H1 (cell line): ENCODE results near the gene ASAP2.

Experiments
- EGR1 ChIP-seq: IDR thresholded peaks from 2 replicates; pipeline ENCODE4 v1.6.1; 2011; ENCODE audit warnings: low read depth, low read length, borderline replicate concordance
- HDAC2 ChIP-seq, 2 experiments: fragments of 300-600 bp in 1 of 2; sonication (generic) in 1 of 2; IDR thresholded peaks; 2 replicates each; pipeline ENCODE4 v1.6.1; 2011 to 2012; ENCODE audit warnings: low read depth in 2 of 2, low read length in 2 of 2, mild to moderate bottlenecking in 2 of 2, moderate library complexity in 2 of 2, borderline replicate concordance in 1 of 2, inconsistent platforms in 1 of 2
- POLR2A ChIP-seq, 2 experiments: IDR thresholded peaks; 1 replicate in 1 of 2; 2 replicates in 1 of 2; pipeline ENCODE4 v1.6.1; 2011; ENCODE audit warnings: low read depth in 2 of 2, low read length in 2 of 2, mild to moderate bottlenecking in 2 of 2; ENCODE audit errors: control extremely low read depth in 1 of 2
- SIN3A ChIP-seq, 2 experiments: IDR thresholded peaks in 1 of 2; conservative IDR thresholded peaks in 1 of 2; 2 replicates each; pipeline ENCODE4 v1.6.1; 2011 to 2012; ENCODE audit warnings: low read length in 2 of 2, improper control_type of control experiment in 1 of 2, low read depth in 1 of 2, mild to moderate bottlenecking in 1 of 2
- SP1 ChIP-seq: IDR thresholded peaks from 2 replicates; pipeline ENCODE4 v1.6.1; 2011; ENCODE audit warnings: low read depth, low read length
- YY1 ChIP-seq: IDR thresholded peaks from 2 replicates; pipeline ENCODE4 v1.6.1; 2011; ENCODE audit warnings: low read depth, mild to moderate bottlenecking, low read length
- TF ChIP-seq, protein P1 (sequence below), 3 experiments: IDR thresholded peaks; 1 replicate in 2 of 3; 2 replicates in 1 of 3; pipeline versions ENCODE4 v1.5.1 to v1.6.1; 2011; ENCODE audit warnings: low read length in 3 of 3, mild to moderate bottlenecking in 3 of 3, inconsistent platforms in 2 of 3, low read depth in 1 of 3, moderate library complexity in 1 of 3; ENCODE audit not compliant: insufficient read depth in 1 of 3; ENCODE audit errors: control extremely low read depth in 1 of 3

DNA sequence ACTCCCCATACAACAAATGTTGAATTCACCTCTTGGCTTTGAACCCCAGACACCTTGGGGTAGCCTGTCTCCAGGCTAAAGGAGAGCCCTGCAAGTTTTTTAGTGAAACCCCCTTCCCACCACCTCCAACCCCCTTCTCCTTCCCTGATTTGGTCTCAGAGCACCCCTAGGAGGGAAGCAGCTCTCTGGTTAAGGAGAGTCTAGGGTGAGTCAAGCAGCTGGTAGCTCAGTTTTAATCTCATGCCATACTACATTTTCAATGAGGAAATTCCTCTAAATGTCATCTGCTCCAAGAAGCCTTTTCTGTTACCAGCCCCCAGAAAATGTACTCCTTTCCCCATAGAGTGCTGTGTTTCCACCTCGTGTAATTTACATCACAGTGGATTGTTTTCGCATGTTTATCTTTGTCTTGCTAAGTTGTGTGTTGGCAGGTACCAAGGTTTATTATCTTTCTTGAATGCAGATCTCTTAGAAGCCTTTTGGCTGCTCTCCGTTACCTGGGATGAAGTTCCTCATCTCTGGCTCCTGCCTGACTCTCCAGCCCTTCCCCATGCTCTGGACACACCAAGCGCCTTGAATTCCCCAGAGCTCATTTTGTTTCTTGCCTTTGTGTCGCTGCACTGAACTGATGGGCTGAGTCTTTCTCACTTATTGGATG lies 82.2 kb downstream of the ASAP2 start:
- TF ChIP-seq, protein P1, sequence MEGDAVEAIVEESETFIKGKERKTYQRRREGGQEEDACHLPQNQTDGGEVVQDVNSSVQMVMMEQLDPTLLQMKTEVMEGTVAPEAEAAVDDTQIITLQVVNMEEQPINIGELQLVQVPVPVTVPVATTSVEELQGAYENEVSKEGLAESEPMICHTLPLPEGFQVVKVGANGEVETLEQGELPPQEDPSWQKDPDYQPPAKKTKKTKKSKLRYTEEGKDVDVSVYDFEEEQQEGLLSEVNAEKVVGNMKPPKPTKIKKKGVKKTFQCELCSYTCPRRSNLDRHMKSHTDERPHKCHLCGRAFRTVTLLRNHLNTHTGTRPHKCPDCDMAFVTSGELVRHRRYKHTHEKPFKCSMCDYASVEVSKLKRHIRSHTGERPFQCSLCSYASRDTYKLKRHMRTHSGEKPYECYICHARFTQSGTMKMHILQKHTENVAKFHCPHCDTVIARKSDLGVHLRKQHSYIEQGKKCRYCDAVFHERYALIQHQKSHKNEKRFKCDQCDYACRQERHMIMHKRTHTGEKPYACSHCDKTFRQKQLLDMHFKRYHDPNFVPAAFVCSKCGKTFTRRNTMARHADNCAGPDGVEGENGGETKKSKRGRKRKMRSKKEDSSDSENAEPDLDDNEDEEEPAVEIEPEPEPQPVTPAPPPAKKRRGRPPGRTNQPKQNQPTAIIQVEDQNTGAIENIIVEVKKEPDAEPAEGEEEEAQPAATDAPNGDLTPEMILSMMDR (IDR thresholded peaks at IDR 0.05; ENCODE audit: control extremely low read depth in 1 of 3, insufficient read depth in 1 of 3, low read depth in 1 of 3, low read length in 3 of 3), result no peak
- no peak for TF ChIP-seq SIN3A (conservative IDR thresholded peaks at IDR 0.05 in 1 of 2, IDR thresholded peaks at IDR 0.05 in 1 of 2; ENCODE audit: low read depth in 1 of 2, low read length in 2 of 2)
- TF ChIP-seq HDAC2 (IDR thresholded peaks at IDR 0.05; ENCODE audit: borderline replicate concordance in 1 of 2, low read depth in 2 of 2, low read length in 2 of 2), result 0 out of 4 replicates have a peak, but pooled peaks of 1 of the 2 experiments have one; percentile 74
- no peak for TF ChIP-seq SP1
- no peak for TF ChIP-seq YY1
- no peak; the same call in 1 of the 2 replicates for TF ChIP-seq EGR1
- no peak for TF ChIP-seq POLR2A (IDR thresholded peaks at IDR 0.05; ENCODE audit: control extremely low read depth in 1 of 2, low read depth in 2 of 2, low read length in 2 of 2)
